Measurements from ENCODE around the gene PACS1. TPM values are rescaled to one million over a fixed set of nuclear protein-coding genes. Genes with fewer than 3 reads are reported as not detected.
A peak's percentile ranks its signal among the peaks of the same experiment; 100 is the strongest.

The PACS1 gene
- total and polyA plus RNA-seq, 2 donors (not counting 1 experiment from before 2014, with no cell fraction given), result 131 to 303 TPM

DNA sequence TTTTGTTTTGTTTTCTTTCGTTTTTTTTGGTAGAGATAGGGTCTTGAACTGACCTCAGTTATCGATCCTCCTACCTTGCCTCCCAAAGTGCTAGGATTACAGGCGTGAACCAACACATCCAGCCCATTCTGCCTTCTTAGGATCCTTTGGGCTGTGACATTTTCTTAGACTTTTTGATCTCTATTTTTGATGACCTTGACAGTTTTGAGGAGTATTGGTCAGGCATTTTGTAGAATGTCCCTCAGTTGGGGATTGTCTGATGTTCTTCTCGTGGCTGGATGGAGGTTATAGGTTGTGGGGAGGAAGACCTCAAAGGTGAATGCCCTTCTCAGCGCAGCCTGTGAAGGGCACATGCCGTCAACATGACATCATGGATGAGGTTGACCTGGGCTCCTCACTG, 178.8 kb downstream of the PACS1 start:
- TF ChIP-seq EZH2 (IDR thresholded peaks at IDR 0.05; ENCODE audit: borderline replicate concordance, insufficient read depth, low read depth, low read length, poor library complexity, severe bottlenecking) (no peak), CTCF (IDR thresholded peaks at IDR 0.05) (no peak)
- Histone ChIP-seq H3K27me3 (replicated peaks in 1 of 4; ENCODE audit: control extremely low read depth in 1 of 4, control insufficient read depth in 3 of 4, insufficient read depth in 4 of 4, low read length in 3 of 4) (no peaks in the 10 kb centered on the region), H3K9ac (ENCODE audit: low read length) (no peak overlapping the region), H4K20me1 (ENCODE audit: control insufficient read depth, insufficient read depth, low read length, poor library complexity, severe bottlenecking) (no peaks in the 10 kb centered on the region), H3K79me2 (ENCODE audit: control insufficient read depth, insufficient read depth, low read length) (no peaks in the 10 kb centered on the region), H3K4me3 (ENCODE audit: control extremely low read depth in 1 of 5, extremely low read depth in 1 of 5, insufficient read depth in 1 of 5, low read depth in 2 of 5, low read length in 4 of 5) (no peak overlapping the region), H3K4me1 (ENCODE audit: control insufficient read depth in 2 of 2, insufficient read depth in 2 of 2, low read length in 2 of 2) (no peaks in the 10 kb centered on the region), H3K9me3 (ENCODE audit: control extremely low read depth in 1 of 3, control insufficient read depth in 2 of 3, insufficient read depth in 1 of 3, low read length in 2 of 3) (no peaks in the 10 kb centered on the region), H3K27ac (ENCODE audit: low read length in 2 of 2) (peak overlapping the region in 1 of 2 donors; percentile 38), H2AFZ (ENCODE audit: insufficient read depth, low read depth, low read length, poor library complexity, severe bottlenecking) (no peak overlapping the region), H3K4me2 (replicated peaks; ENCODE audit: low read depth, low read length, poor library complexity, severe bottlenecking) (no peak overlapping the region), H3K36me3 (replicated peaks in 1 of 2; ENCODE audit: control extremely low read depth in 1 of 2, control insufficient read depth in 1 of 2, extremely low read depth in 1 of 2, insufficient read depth in 2 of 2, low read length in 1 of 2) (peaks cover 0 to 32% of the 10 kb centered on the region in 2 experiments)
- Mint-ChIP-seq H3K27me3 (no peaks in the 10 kb centered on the region), H3K9me3 (ENCODE audit: insufficient read depth) (no peaks in the 10 kb centered on the region), H3K27ac (no peak overlapping the region), H3K4me1 (peaks cover 4% of the 10 kb centered on the region), H3K4me3 (no peak overlapping the region)
- intact Hi-C loops (cut with micrococcal nuclease), result no loop called here
- POLR2A ChIA-PET, result no interaction called here
- no peak for ATAC-seq (ENCODE audit: low read depth)
- 96% methylated on average over 3 of the region's 6 CpGs for WGBS (ENCODE audit: insufficient coverage)
- DNase-seq, result no peak
- CTCF ChIA-PET, result no interaction called here

- H3K36me3 ChIP-seq (replicated peaks in 1 of 2; ENCODE audit: control extremely low read depth in 1 of 2, control insufficient read depth in 1 of 2, extremely low read depth in 1 of 2, insufficient read depth in 2 of 2, low read length in 1 of 2), result peaks cover 0 to 21% of the 10 kb centered on the region in 2 experiments
- H3K4me1 Mint-ChIP-seq, result peaks cover 9% of the 10 kb centered on the region
Observed at GRCh38 chr11:66251809-66252208, 181.7 kb downstream of the PACS1 start.

More at GRCh38 chr11:66251809-66252208, 181.7 kb downstream of the PACS1 start:
- Mint-ChIP-seq H3K27me3 (no peaks in the 10 kb centered on the region), H3K4me3 (no peak overlapping the region), H3K9me3 (ENCODE audit: insufficient read depth) (no peaks in the 10 kb centered on the region), H3K27ac (no peak overlapping the region)
- no peaks in the 10 kb centered on the region for H3K79me2 ChIP-seq (ENCODE audit: control insufficient read depth, insufficient read depth, low read length)
- no peaks in the 10 kb centered on the region for H3K27me3 ChIP-seq (replicated peaks in 1 of 4; ENCODE audit: control extremely low read depth in 1 of 4, control insufficient read depth in 3 of 4, insufficient read depth in 4 of 4, low read length in 3 of 4)
- ATAC-seq (ENCODE audit: low read depth) (no peak), DNase-seq (no peak)
- H4K20me1 ChIP-seq (ENCODE audit: control insufficient read depth, insufficient read depth, low read length, poor library complexity, severe bottlenecking), result no peaks in the 10 kb centered on the region
- H3K4me1 ChIP-seq (ENCODE audit: control insufficient read depth in 2 of 2, insufficient read depth in 2 of 2, low read length in 2 of 2), result peaks cover 5 to 6% of the 10 kb centered on the region in 2 donors
- ChIA-PET POLR2A (no interaction called here), CTCF (interaction anchor here (1.7 kb wide), 1 partner anchor 29 kb away, joined by 8 read pairs; no protein-coding TSS in a partner anchor)
- H3K4me2 ChIP-seq (replicated peaks; ENCODE audit: low read depth, low read length, poor library complexity, severe bottlenecking), result no peak overlapping the region
- no peak overlapping the region for H3K4me3 ChIP-seq (ENCODE audit: control extremely low read depth in 1 of 5, extremely low read depth in 1 of 5, insufficient read depth in 1 of 5, low read depth in 2 of 5, low read length in 4 of 5)
- H2AFZ ChIP-seq (ENCODE audit: insufficient read depth, low read depth, low read length, poor library complexity, severe bottlenecking), result no peak overlapping the region
- H3K27ac ChIP-seq (ENCODE audit: low read length in 2 of 2), result no peak overlapping the region
- no peak overlapping the region for H3K9ac ChIP-seq (ENCODE audit: low read length)
- H3K9me3 ChIP-seq (ENCODE audit: control extremely low read depth in 1 of 3, control insufficient read depth in 2 of 3, insufficient read depth in 1 of 3, low read length in 2 of 3), result no peaks in the 10 kb centered on the region
- TF ChIP-seq CTCF (IDR thresholded peaks at IDR 0.05), result no peak
- TF ChIP-seq EZH2 (IDR thresholded peaks at IDR 0.05; ENCODE audit: borderline replicate concordance, insufficient read depth, low read depth, low read length, poor library complexity, severe bottlenecking), result no peak
- intact Hi-C loops (cut with micrococcal nuclease), result no loop called here
- WGBS (ENCODE audit: insufficient coverage), result 98% methylated on average over 6 of the region's 7 CpGs
